HEK293T (cell line): ENCODE results near the gene IGIP.

Experiments used
- BHLHE40 ChIP-seq: fragments of 450-650 bp; IDR thresholded peaks from 2 replicates; pipeline ENCODE4 v1.6.1; 2016; ENCODE audit warnings: mild to moderate bottlenecking, moderate library complexity, borderline replicate concordance
- ELF4 ChIP-seq: fragments of 450-650 bp; IDR thresholded peaks from 2 replicates; pipeline ENCODE4 v1.6.1; 2017; ENCODE audit warnings: antibody characterized with exemption
- FOXA1 ChIP-seq: fragments of 450-650 bp; IDR thresholded peaks from 2 replicates; pipeline ENCODE4 v1.6.1; 2016; ENCODE audit warnings: mild to moderate bottlenecking
- FOXK2 ChIP-seq: fragments of 450-650 bp; IDR thresholded peaks from 2 replicates; pipeline ENCODE4 v1.6.1; 2016; ENCODE audit warnings: mild to moderate bottlenecking
- FOXM1 ChIP-seq: fragments of 450-650 bp; IDR thresholded peaks from 2 replicates; pipeline ENCODE4 v1.6.1; 2017; ENCODE audit warnings: mild to moderate bottlenecking, borderline replicate concordance
- HDGF ChIP-seq: fragments of 450-650 bp; IDR thresholded peaks from 2 replicates; pipeline ENCODE4 v1.6.1; 2017; ENCODE audit warnings: antibody characterized with exemption, borderline replicate concordance
- L3MBTL2 ChIP-seq: fragments of 450-650 bp; conservative IDR thresholded peaks from 2 replicates; pipeline ENCODE4 v1.6.1; 2016; ENCODE audit warnings: mild to moderate bottlenecking
- LEF1 ChIP-seq: fragments of 450-650 bp; IDR thresholded peaks from 2 replicates; pipeline ENCODE4 v1.6.1; 2017; ENCODE audit warnings: mild to moderate bottlenecking, borderline replicate concordance
- SP1 ChIP-seq: fragments of 450-650 bp; IDR thresholded peaks from 2 replicates; pipeline ENCODE4 v1.6.1; 2017
- TARDBP ChIP-seq: fragments of 450-650 bp; IDR thresholded peaks from 2 replicates; pipeline ENCODE4 v1.6.1; 2016
- TF ChIP-seq, protein P1 (sequence below): fragments of 450-650 bp; IDR thresholded peaks from 2 replicates; pipeline ENCODE4 v1.6.1; 2016

DNA sequence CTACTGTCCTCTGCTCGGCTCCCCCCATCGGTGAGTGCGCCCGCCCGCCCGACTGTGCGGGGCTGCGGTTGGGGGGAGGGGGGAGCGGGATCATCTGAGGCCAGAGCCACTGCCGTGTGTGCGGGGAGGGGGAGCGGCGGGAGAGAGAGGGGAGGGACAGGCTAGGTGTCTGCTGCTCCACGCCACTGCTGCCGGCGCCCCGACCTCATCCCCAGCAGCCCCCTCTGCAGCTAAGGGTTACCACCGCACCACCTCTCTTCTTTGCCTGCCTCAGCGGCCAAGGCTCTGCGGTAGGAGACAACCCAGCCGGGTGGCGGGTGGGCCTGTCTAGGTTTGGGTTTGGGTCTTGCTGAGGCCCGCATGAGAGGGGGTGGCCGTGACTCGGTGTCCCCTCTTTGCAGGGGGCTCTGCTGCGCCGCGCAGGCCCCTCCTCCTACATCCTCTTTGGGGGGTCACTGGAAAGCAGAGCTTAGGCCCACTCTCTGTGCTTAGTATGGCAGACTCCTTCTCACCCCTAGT lies 12.5 kb upstream of the IGIP start:
- TF ChIP-seq L3MBTL2 (no peak), LEF1 (no peak), SP1 (no peak), FOXK2 (no peak), ELF4 (no peak), FOXM1 (no peak), HDGF (no peak), FOXA1 (no peak), BHLHE40 (no peak), TARDBP (no peak)
- TF ChIP-seq, protein P1, sequence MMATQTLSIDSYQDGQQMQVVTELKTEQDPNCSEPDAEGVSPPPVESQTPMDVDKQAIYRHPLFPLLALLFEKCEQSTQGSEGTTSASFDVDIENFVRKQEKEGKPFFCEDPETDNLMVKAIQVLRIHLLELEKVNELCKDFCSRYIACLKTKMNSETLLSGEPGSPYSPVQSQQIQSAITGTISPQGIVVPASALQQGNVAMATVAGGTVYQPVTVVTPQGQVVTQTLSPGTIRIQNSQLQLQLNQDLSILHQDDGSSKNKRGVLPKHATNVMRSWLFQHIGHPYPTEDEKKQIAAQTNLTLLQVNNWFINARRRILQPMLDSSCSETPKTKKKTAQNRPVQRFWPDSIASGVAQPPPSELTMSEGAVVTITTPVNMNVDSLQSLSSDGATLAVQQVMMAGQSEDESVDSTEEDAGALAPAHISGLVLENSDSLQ = no peak
